Peyer's patch (tissue), 4 donors: Measurements from ENCODE around the gene SUMO3.

Experiments
- CTCF ChIP-seq, 6 experiments: fragments of 450-650 bp in 4 of 6; fragments of 200-600 bp in 2 of 6; sonication (generic) in 1 of 6; IDR thresholded peaks; one replicate each; pipeline ENCODE4 v1.5.1; 2017 to 2019; ENCODE audit warnings: antibody characterized with exemption in 6 of 6, mild to moderate bottlenecking in 3 of 6, moderate library complexity in 1 of 6
- POLR2A ChIP-seq, 2 donors: fragments of 450-650 bp; IDR thresholded peaks; one replicate each; pipeline ENCODE4 v1.5.1; 2017; ENCODE audit warnings: antibody characterized with exemption in 2 of 2, mild to moderate bottlenecking in 2 of 2, moderate library complexity in 2 of 2

- TF ChIP-seq CTCF (IDR thresholded peaks at IDR 0.05) = no peak
- TF ChIP-seq POLR2A (IDR thresholded peaks at IDR 0.05) = no peak
Observed at GRCh38 chr21:44846485-44847260, 28.8 kb upstream of the SUMO3 start.
